Thyroid gland (tissue), 4 donors: ENCODE data around the gene NLGN1. TPM values are rescaled to one million over a fixed set of nuclear protein-coding genes. Genes with fewer than 3 reads are reported as not detected.

ENCODE experiments used
- DNase-seq, 2 donors: peaks; one replicate each; pipeline ENCODE4 v3.0.0-alpha.2; 2019
- H3K27ac ChIP-seq, 3 donors: fragments of 200-600 bp; sonication (generic); 1 replicate in 2 of 3; 2 replicates in 1 of 3; pipeline ENCODE4 v1.5.1; 2016 to 2019; ENCODE audit warnings: mild to moderate bottlenecking in 1 of 3, moderate library complexity in 1 of 3
- H3K27me3 ChIP-seq: fragments of 200-600 bp; sonication (generic); one replicate; pipeline ENCODE4 v1.5.1; 2019
- H3K36me3 ChIP-seq, 2 donors: fragments of 200-600 bp; sonication (generic); one replicate each; pipeline ENCODE4 v1.5.1; 2016 to 2019
- H3K4me1 ChIP-seq, 2 donors: fragments of 200-600 bp; sonication (generic); one replicate each; pipeline ENCODE4 v1.5.1; 2017 to 2019
- H3K4me3 ChIP-seq, 3 donors: fragments of 200-600 bp; sonication (generic); replicated peaks in 1 of 3; 1 replicate in 2 of 3; 2 replicates in 1 of 3; pipeline ENCODE4 v1.5.1; 2016; ENCODE audit warnings: mild to moderate bottlenecking in 1 of 3
- H3K9me3 ChIP-seq: fragments of 200-600 bp; sonication (generic); one replicate; pipeline ENCODE4 v1.5.1; 2017
- POLR2A ChIP-seq, 2 donors: fragments of 450-650 bp; IDR thresholded peaks; one replicate each; pipeline ENCODE4 v1.6.1; 2017; ENCODE audit warnings: antibody characterized with exemption in 2 of 2, mild to moderate bottlenecking in 2 of 2, moderate library complexity in 1 of 2
- WGBS, 2 donors: methylation state at CpG; one replicate each; pipeline ENCODE4 v1.1.5; 2017; 5-methylcytosine and 5-hydroxymethylcytosine counted together
- intact Hi-C: fragments of 100-400 bp; cut with DNase I; formaldehyde crosslinking; loops from one replicate; pipeline ENCODE4 v1.15.1; 2023
- total RNA-seq, 4 donors: library from RNA; depleted of rRNA; stranded (reverse); fragments of >200 nt; gene quantifications; one replicate each; pipeline ENCODE4 v1.2.3, GENCODE V29; 2016
- TF ChIP-seq, protein P1 (sequence below), 6 experiments: fragments of 200-600 bp in 3 of 6; fragments of 450-650 bp in 3 of 6; sonication (generic) in 3 of 6; IDR thresholded peaks; one replicate each; pipeline ENCODE4 v1.5.1; 2016 to 2019; ENCODE audit warnings: antibody characterized with exemption in 6 of 6, mild to moderate bottlenecking in 2 of 6, inconsistent platforms in 1 of 6, moderate library complexity in 1 of 6

NLGN1 gene
- total RNA-seq, 4 donors from 2014 or later = 2.4 to 13.9 (median 2.9) TPM

- WGBS, 2 donors = 92 to 94% methylated on average over 3 of the region's 3 CpGs
- no peak overlapping the region for H3K27ac ChIP-seq
- intact Hi-C loops = no loop called here
- TF ChIP-seq, protein P1, sequence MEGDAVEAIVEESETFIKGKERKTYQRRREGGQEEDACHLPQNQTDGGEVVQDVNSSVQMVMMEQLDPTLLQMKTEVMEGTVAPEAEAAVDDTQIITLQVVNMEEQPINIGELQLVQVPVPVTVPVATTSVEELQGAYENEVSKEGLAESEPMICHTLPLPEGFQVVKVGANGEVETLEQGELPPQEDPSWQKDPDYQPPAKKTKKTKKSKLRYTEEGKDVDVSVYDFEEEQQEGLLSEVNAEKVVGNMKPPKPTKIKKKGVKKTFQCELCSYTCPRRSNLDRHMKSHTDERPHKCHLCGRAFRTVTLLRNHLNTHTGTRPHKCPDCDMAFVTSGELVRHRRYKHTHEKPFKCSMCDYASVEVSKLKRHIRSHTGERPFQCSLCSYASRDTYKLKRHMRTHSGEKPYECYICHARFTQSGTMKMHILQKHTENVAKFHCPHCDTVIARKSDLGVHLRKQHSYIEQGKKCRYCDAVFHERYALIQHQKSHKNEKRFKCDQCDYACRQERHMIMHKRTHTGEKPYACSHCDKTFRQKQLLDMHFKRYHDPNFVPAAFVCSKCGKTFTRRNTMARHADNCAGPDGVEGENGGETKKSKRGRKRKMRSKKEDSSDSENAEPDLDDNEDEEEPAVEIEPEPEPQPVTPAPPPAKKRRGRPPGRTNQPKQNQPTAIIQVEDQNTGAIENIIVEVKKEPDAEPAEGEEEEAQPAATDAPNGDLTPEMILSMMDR (IDR thresholded peaks at IDR 0.05) = no peak
- TF ChIP-seq POLR2A (IDR thresholded peaks at IDR 0.05) = no peak
- H3K4me3 ChIP-seq = no peak overlapping the region
- H3K27me3 ChIP-seq = no peaks in the 10 kb centered on the region
- DNase-seq = no peak
- no peaks in the 10 kb centered on the region for H3K36me3 ChIP-seq
- no peaks in the 10 kb centered on the region for H3K4me1 ChIP-seq
- H3K9me3 ChIP-seq = no peaks in the 10 kb centered on the region
Measured at GRCh38 chr3:174083706-174084105, 686.2 kb downstream of the NLGN1 start.

- H3K36me3 ChIP-seq = no peaks in the 10 kb centered on the region
- intact Hi-C loops = no loop called here
- TF ChIP-seq POLR2A (IDR thresholded peaks at IDR 0.05) = no peak
- TF ChIP-seq, protein P1 (IDR thresholded peaks at IDR 0.05) = no peak
- no peaks in the 10 kb centered on the region for H3K27me3 ChIP-seq
- no peak for DNase-seq
- H3K4me1 ChIP-seq = peaks cover 0 to 5% of the 10 kb centered on the region in 2 donors
- WGBS, 2 donors = 54 to 58% methylated on average over 2 of the region's 2 CpGs
- H3K27ac ChIP-seq = no peak overlapping the region
- H3K4me3 ChIP-seq = no peak overlapping the region
- H3K9me3 ChIP-seq = no peaks in the 10 kb centered on the region
Measured at GRCh38 chr3:174089592-174089991, 692.0 kb downstream of the NLGN1 start.

- TF ChIP-seq, protein P1 (IDR thresholded peaks at IDR 0.05) = no peak
- TF ChIP-seq POLR2A (IDR thresholded peaks at IDR 0.05) = no peak
- Histone ChIP-seq H3K27me3 (no peaks in the 10 kb centered on the region), H3K27ac (no peak overlapping the region), H3K4me3 (no peak overlapping the region), H3K9me3 (no peaks in the 10 kb centered on the region), H3K4me1 (peaks cover 0 to 5% of the 10 kb centered on the region in 2 donors), H3K36me3 (no peaks in the 10 kb centered on the region)
- no peak for DNase-seq
- 80 to 81% methylated on average over 2 of the region's 2 CpGs for WGBS, 2 donors
- intact Hi-C loops = no loop called here
Measured at GRCh38 chr3:174094669-174095068, 697.1 kb downstream of the NLGN1 start.

DNA sequence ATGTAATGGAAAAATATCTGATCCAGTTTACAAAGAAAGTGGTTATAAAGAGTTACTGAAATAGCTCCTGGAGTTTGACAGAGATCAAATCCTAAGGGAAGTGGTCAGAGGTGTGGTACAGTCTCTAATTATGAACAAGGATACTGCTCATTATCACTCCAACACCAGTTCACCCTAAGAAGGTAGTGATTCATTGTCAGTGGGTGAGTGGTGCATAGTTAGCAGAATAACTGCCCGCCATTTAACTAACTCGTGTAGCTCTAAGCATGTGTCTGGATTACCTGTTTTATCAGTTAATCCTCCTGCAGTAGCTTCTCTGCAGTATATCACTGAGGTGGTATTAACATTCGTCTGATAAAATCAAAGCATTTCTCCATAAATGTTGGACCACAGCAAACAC lies 700.1 kb downstream of the NLGN1 start:
- TF ChIP-seq, protein P1 (IDR thresholded peaks at IDR 0.05) = no peak
- TF ChIP-seq POLR2A (IDR thresholded peaks at IDR 0.05) = no peak
- Histone ChIP-seq H3K36me3 (no peaks in the 10 kb centered on the region), H3K4me3 (no peak overlapping the region), H3K9me3 (no peaks in the 10 kb centered on the region), H3K27me3 (no peaks in the 10 kb centered on the region), H3K4me1 (no peaks in the 10 kb centered on the region), H3K27ac (no peak overlapping the region)
- 87 to 92% methylated on average over 3 of the region's 3 CpGs for WGBS, 2 donors
- no peak for DNase-seq
- intact Hi-C loops = no loop called here

DNA sequence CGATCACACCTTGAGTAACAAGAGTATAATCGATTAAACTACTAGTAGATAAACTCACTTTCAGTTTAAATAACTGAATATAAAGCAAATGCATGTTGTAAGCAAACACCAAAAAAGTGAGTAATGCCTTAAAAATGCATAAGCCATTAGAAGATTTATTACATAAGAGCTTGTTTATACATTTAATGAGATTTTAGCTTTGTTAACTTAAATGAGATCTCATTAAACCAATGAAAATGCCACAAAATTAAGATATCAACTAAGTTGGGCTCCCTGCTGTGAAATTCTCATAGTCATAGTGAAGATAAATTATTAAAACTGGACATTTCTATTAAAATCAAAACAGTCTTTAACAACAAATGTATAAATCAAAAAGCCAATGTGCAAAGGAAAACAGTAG lies 701.2 kb downstream of the NLGN1 start:
- intact Hi-C loops = no loop called here
- Histone ChIP-seq H3K4me3 (no peak overlapping the region), H3K4me1 (no peaks in the 10 kb centered on the region), H3K27me3 (no peaks in the 10 kb centered on the region), H3K36me3 (no peaks in the 10 kb centered on the region), H3K9me3 (no peaks in the 10 kb centered on the region), H3K27ac (no peak overlapping the region)
- no peak for DNase-seq
- 92 to 97% methylated on average over 2 of the region's 2 CpGs for WGBS, 2 donors
- no peak for TF ChIP-seq POLR2A (IDR thresholded peaks at IDR 0.05)
- TF ChIP-seq, protein P1 (IDR thresholded peaks at IDR 0.05) = no peak
